HEK293 (cell line): ENCODE measurements around the gene NAGLU.

Experiments used
- CTCF ChIA-PET: fragments of 350-600 bp; formaldehyde crosslinking; extraction: SDS; loops from one replicate; lab custom pipeline; 2021; ENCODE audit warnings: antibody characterized with exemption; lab: Yijun Ruan, JAX
- POLR2A ChIA-PET: fragments of 300-600 bp; formaldehyde crosslinking; extraction: SDS; loops from one replicate; lab custom pipeline; 2020; ENCODE audit warnings: antibody characterized with exemption, inconsistent platforms; lab: Yijun Ruan, JAX
- H3K27ac ChIP-seq: fragments of 200-500 bp; sonication (Bioruptor generic); 2 replicates; pipeline ENCODE4 v1.5.1; 2014; ENCODE audit warnings: low read depth, low read length, control low read depth, inconsistent platforms; ENCODE audit errors: extremely low read depth
- H3K36me3 ChIP-seq, 2 experiments: fragments of 200-500 bp in 1 of 2; sonication (Bioruptor generic) in 1 of 2; 1 replicate in 1 of 2; 2 replicates in 1 of 2; pipeline ENCODE4 v1.5.1; 2014 to 2017; ENCODE audit warnings: inconsistent platforms in 2 of 2, low read length in 2 of 2; ENCODE audit not compliant: control insufficient read depth in 2 of 2, insufficient read depth in 1 of 2
- H3K4me1 ChIP-seq: fragments of 200-500 bp; sonication (Bioruptor generic); 2 replicates; pipeline ENCODE4 v1.5.1; 2014; ENCODE audit warnings: mild to moderate bottlenecking, low read length, inconsistent platforms; ENCODE audit not compliant: control insufficient read depth, insufficient read depth
- H3K4me3 ChIP-seq: 2 replicates; pipeline ENCODE4 v1.5.1; 2011; ENCODE audit warnings: low read depth, mild to moderate bottlenecking, control low read depth, low read length, moderate library complexity
- H3K9me3 ChIP-seq: fragments of 200-500 bp; sonication (Bioruptor generic); 2 replicates; pipeline ENCODE4 v1.5.1; 2014; ENCODE audit warnings: low read depth, low read length, inconsistent platforms; ENCODE audit not compliant: control insufficient read depth, insufficient read depth
- INSM2 ChIP-seq: fragments of 450-650 bp; formaldehyde crosslinking; IDR thresholded peaks from 2 replicates; pipeline ENCODE4 v1.5.1; 2016; ENCODE audit warnings: missing biosample characterization, missing genetic modification characterization
- KLF9 ChIP-seq: fragments of 450-650 bp; formaldehyde crosslinking; IDR thresholded peaks from 2 replicates; pipeline ENCODE4 v1.5.1; 2016; ENCODE audit warnings: missing biosample characterization, missing genetic modification characterization, low read depth
- PRDM4 ChIP-seq: fragments of 450-650 bp; formaldehyde crosslinking; IDR thresholded peaks from 2 replicates; pipeline ENCODE4 v1.5.1; 2017; ENCODE audit warnings: missing biosample characterization, missing genetic modification characterization
- ZBTB11 ChIP-seq: fragments of 450-650 bp; formaldehyde crosslinking; conservative IDR thresholded peaks from 2 replicates; pipeline ENCODE4 v1.5.1; 2016; ENCODE audit warnings: low read depth, missing biosample characterization, missing genetic modification characterization
- ZIC2 ChIP-seq: fragments of 450-650 bp; formaldehyde crosslinking; IDR thresholded peaks from 2 replicates; pipeline ENCODE4 v1.5.1; 2016; ENCODE audit warnings: missing biosample characterization, missing genetic modification characterization
- ZNF174 ChIP-seq: fragments of 450-650 bp; formaldehyde crosslinking; IDR thresholded peaks from 2 replicates; pipeline ENCODE4 v1.5.0; 2017; ENCODE audit warnings: missing biosample characterization, mild to moderate bottlenecking, missing genetic modification characterization
- ZNF223 ChIP-seq: fragments of 450-650 bp; formaldehyde crosslinking; IDR thresholded peaks from 2 replicates; pipeline ENCODE4 v1.5.1; 2016; ENCODE audit warnings: missing biosample characterization, missing genetic modification characterization
- ZNF239 ChIP-seq: fragments of 450-650 bp; formaldehyde crosslinking; IDR thresholded peaks from 2 replicates; pipeline ENCODE4 v1.5.1; 2016; ENCODE audit warnings: missing biosample characterization, missing genetic modification characterization
- ZNF248 ChIP-seq: fragments of 450-650 bp; formaldehyde crosslinking; IDR thresholded peaks from 2 replicates; pipeline ENCODE4 v1.5.1; 2017; ENCODE audit warnings: missing biosample characterization, missing genetic modification characterization
- ZNF449 ChIP-seq: fragments of 450-650 bp; formaldehyde crosslinking; IDR thresholded peaks from 2 replicates; pipeline ENCODE4 v1.5.1; 2017; ENCODE audit warnings: missing biosample characterization, mild to moderate bottlenecking, missing genetic modification characterization, moderate library complexity
- ZNF530 ChIP-seq: fragments of 450-650 bp; formaldehyde crosslinking; IDR thresholded peaks from 2 replicates; pipeline ENCODE4 v1.5.1; 2016; ENCODE audit warnings: low read depth, missing biosample characterization, missing genetic modification characterization
- ZNF549 ChIP-seq: fragments of 450-650 bp; IDR thresholded peaks from 2 replicates; pipeline ENCODE4 v1.5.1; 2018; ENCODE audit warnings: missing biosample characterization, missing genetic modification characterization, mild to moderate bottlenecking, inconsistent platforms, moderate library complexity
- ZNF626 ChIP-seq: fragments of 450-650 bp; sonication (Bioruptor Pico); formaldehyde crosslinking; IDR thresholded peaks from 2 replicates; pipeline ENCODE4 v1.5.1; 2018; ENCODE audit warnings: missing biosample characterization, missing genetic modification characterization, inconsistent platforms

NAGLU gene

GRCh38 chr17:42547001-42547461 is 11.0 kb downstream of the NAGLU start:
- POLR2A ChIA-PET, result interaction anchor here (0.6 to 2.0 kb wide), 6 partner anchors 7 to 1653 kb away, joined by 3 to 20 read pairs (median 4); partner anchors contain the start of genes NAGLU, RETREG3 and TUBG1
- peaks cover 9 to 25% of the 10 kb centered on the region in 2 experiments; a peak in 2 of 3 replicates for H3K36me3 ChIP-seq
- no peak overlapping the region for H3K4me3 ChIP-seq
- TF ChIP-seq ZIC2 (tag by site-specific recombination), result no peak
- TF ChIP-seq, all 188 proteins: peak for 0
- Histone ChIP-seq H3K27ac (no peak overlapping the region), H3K9me3 (no peaks in the 10 kb centered on the region), H3K4me1 (peaks cover 4% of the 10 kb centered on the region; the same call in 1 of the 2 replicates)
- CTCF ChIA-PET, result interaction anchor here (1.5 to 4.3 kb wide), 3 partner anchors 11 to 219 kb away, joined by 5 to 19 read pairs (median 5); partner anchors contain the start of gene NAGLU

GRCh38 chr17:42547698-42548069 is 11.6 kb downstream of the NAGLU start:
- Histone ChIP-seq H3K9me3 (no peaks in the 10 kb centered on the region), H3K4me1 (peaks cover 4% of the 10 kb centered on the region; the same call in 1 of the 2 replicates), H3K4me3 (no peak overlapping the region), H3K27ac (no peak overlapping the region), H3K36me3 (peaks cover 4 to 19% of the 10 kb centered on the region in 2 experiments; a peak in 2 of 3 replicates)
- TF ChIP-seq ZNF449 (no peak), ZNF239 (tag by site-specific recombination) (no peak), ZNF174 (tag by site-specific recombination) (no peak), ZNF626 (tag by site-specific recombination) (no peak), PRDM4 (tag by site-specific recombination) (no peak), ZNF248 (no peak), INSM2 (tag by site-specific recombination) (no peak), ZBTB11 (tag by site-specific recombination) (no peak), KLF9 (tag by site-specific recombination) (no peak), ZNF223 (tag by site-specific recombination) (no peak), ZNF530 (tag by site-specific recombination) (no peak), ZNF549 (no peak)
- POLR2A ChIA-PET, result interaction anchor here (0.6 to 2.0 kb wide), 8 partner anchors 11 to 1652 kb away, joined by 3 to 20 read pairs (median 4); partner anchors contain the start of genes CAVIN1, NAGLU, PSMC3IP and RETREG3
- CTCF ChIA-PET, result interaction anchor here (0.6 to 4.3 kb wide), 9 partner anchors 12 to 219 kb away, joined by 3 to 19 read pairs (median 5); partner anchors contain the start of gene NAGLU
